Neural progenitor cell (in vitro differentiated cells): ENCODE data around the gene EHMT1.

Experiments
- EZH2 ChIP-seq: fragments of 200-600 bp; sonication (generic); IDR thresholded peaks from 2 replicates; pipeline ENCODE4 v1.6.1; 2017; ENCODE audit warnings: antibody characterized with exemption, mild to moderate bottlenecking, moderate library complexity
- EZH2phosphoT487 ChIP-seq: fragments of 200-600 bp; sonication (generic); IDR thresholded peaks from 2 replicates; pipeline ENCODE4 v1.6.1; 2017; ENCODE audit warnings: antibody characterized with exemption
- TF ChIP-seq, protein P1 (sequence below): fragments of 200-600 bp; sonication (generic); IDR thresholded peaks from 2 replicates; pipeline ENCODE4 v1.5.1; 2017; ENCODE audit warnings: antibody characterized with exemption, mild to moderate bottlenecking

GRCh38 chr9:137756045-137756744 lies 137.4 kb downstream of the EHMT1 start:
- TF ChIP-seq, protein P1, sequence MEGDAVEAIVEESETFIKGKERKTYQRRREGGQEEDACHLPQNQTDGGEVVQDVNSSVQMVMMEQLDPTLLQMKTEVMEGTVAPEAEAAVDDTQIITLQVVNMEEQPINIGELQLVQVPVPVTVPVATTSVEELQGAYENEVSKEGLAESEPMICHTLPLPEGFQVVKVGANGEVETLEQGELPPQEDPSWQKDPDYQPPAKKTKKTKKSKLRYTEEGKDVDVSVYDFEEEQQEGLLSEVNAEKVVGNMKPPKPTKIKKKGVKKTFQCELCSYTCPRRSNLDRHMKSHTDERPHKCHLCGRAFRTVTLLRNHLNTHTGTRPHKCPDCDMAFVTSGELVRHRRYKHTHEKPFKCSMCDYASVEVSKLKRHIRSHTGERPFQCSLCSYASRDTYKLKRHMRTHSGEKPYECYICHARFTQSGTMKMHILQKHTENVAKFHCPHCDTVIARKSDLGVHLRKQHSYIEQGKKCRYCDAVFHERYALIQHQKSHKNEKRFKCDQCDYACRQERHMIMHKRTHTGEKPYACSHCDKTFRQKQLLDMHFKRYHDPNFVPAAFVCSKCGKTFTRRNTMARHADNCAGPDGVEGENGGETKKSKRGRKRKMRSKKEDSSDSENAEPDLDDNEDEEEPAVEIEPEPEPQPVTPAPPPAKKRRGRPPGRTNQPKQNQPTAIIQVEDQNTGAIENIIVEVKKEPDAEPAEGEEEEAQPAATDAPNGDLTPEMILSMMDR, result no peak
- TF ChIP-seq EZH2 (no peak), EZH2phosphoT487 (no peak)
